ENCODE data around the gene ARHGAP6.

- no peak for TF ChIP-seq EP300 (IDR thresholded peaks at IDR 0.05)
- TF ChIP-seq CTCF (IDR thresholded peaks at IDR 0.05): no peak
- no peak for TF ChIP-seq POLR2A (IDR thresholded peaks at IDR 0.05)
- TF ChIP-seq POLR2AphosphoS5 (IDR thresholded peaks at IDR 0.05): no peak
These were observed 203.1 kb downstream of the ARHGAP6 start for GRCh38 chrX:11462648-11463047.
